ENCODE measurements around the gene GDF15. TPM values are rescaled to one million over a fixed set of nuclear protein-coding genes. Genes with fewer than 3 reads are reported as not detected.

GDF15 gene
- total RNA-seq, 4 donors from 2014 or later: 0.41 to 13.1 (median 1.6) TPM

GRCh38 chr19:18436671-18437490 lies 50.9 kb downstream of the GDF15 start:
- TF ChIP-seq POLR2A (IDR thresholded peaks at IDR 0.05): no peak
- TF ChIP-seq, protein P1, sequence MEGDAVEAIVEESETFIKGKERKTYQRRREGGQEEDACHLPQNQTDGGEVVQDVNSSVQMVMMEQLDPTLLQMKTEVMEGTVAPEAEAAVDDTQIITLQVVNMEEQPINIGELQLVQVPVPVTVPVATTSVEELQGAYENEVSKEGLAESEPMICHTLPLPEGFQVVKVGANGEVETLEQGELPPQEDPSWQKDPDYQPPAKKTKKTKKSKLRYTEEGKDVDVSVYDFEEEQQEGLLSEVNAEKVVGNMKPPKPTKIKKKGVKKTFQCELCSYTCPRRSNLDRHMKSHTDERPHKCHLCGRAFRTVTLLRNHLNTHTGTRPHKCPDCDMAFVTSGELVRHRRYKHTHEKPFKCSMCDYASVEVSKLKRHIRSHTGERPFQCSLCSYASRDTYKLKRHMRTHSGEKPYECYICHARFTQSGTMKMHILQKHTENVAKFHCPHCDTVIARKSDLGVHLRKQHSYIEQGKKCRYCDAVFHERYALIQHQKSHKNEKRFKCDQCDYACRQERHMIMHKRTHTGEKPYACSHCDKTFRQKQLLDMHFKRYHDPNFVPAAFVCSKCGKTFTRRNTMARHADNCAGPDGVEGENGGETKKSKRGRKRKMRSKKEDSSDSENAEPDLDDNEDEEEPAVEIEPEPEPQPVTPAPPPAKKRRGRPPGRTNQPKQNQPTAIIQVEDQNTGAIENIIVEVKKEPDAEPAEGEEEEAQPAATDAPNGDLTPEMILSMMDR (IDR thresholded peaks at IDR 0.05): peak in 2 of 4 experiments; percentile 6 to 7
- Histone ChIP-seq H3K36me3 (no peaks in the 10 kb centered on the region), H3K9me3 (no peaks in the 10 kb centered on the region), H3K27me3 (no peaks in the 10 kb centered on the region), H3K4me3 (peak overlapping the region; percentile 45 to 56), H3K4me1 (peaks cover 0 to 13% of the 10 kb centered on the region in 2 donors), H3K27ac (peak overlapping the region; percentile 81 to 90)
- DNase-seq: peak; percentile 84 to 85
- intact Hi-C loops (cut with DNase I; ENCODE audit: low total_unique reads): no loop called here

DNA sequence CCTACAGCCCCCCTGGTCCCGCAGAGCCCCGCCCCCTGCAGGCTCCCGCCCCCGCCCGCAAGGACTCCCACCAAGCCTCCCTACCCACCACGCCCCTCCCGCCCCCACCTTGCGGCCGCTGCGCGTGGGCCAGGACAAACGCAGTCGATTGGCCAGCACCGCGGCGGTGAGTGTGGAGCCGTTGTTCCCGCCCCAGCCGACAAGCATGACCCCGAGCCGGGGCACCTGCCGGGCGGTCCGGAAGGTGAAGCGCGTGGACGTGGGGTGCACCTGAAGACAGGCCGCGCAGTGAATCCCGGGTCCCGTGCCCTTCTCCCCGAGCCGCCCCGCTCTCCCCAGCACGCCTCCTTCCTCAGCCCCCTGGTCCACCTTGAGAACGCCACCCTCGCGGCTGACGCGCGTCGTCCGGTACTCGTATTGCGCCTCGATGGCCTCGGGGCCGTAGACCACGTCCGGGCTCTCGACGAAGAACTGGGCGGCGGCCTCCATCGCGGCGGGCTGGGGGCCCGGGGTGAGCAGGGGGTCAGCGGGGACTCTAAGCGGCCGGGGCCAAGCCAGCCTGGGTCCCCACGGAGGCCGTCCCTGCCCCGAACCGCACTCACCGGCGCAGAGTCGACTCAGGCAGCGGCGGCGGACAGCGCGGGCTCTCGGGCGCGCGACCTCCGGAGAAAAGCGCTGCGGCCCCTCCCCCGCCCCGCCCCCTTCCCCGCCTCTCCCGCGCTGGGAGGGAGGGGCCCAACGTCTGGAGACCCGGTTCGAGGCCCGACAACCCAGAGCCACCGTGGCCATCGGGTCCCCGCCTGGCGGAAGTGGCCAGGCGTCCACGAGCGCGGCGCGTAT lies 51.8 kb downstream of the GDF15 start, which contains the start of gene ISYNA1:
Gene ISYNA1 (minus strand): TSS at position 643 of the 840 bp plus-strand sequence. CDS start 154 bp downstream, at position 489.
- Histone ChIP-seq H3K27me3 (no peaks in the 10 kb centered on the region), H3K4me3 (peak within 1 kb of the TSS; percentile 45 to 56), H3K4me1 (peaks cover 0 to 10% of the 10 kb centered on the region in 2 donors), H3K27ac (peak within 1 kb of the TSS; percentile 81 to 90), H3K36me3 (no peaks in the 10 kb centered on the region), H3K9me3 (no peaks in the 10 kb centered on the region)
- intact Hi-C loops (cut with DNase I; ENCODE audit: low total_unique reads): no loop called here
- DNase-seq: peak; percentile 71 to 73
- TF ChIP-seq, protein P1 (IDR thresholded peaks at IDR 0.05): peak in 1 of 4 experiments; percentile 2
- TF ChIP-seq POLR2A (IDR thresholded peaks at IDR 0.05): peak in 1 of 2 donors; percentile 19

- H3K36me3 ChIP-seq: no peaks in the 10 kb centered on the region
- H3K27ac ChIP-seq: peak overlapping the region; percentile 81 to 90
- peaks cover 0 to 10% of the 10 kb centered on the region in 2 donors for H3K4me1 ChIP-seq
- no peaks in the 10 kb centered on the region for H3K9me3 ChIP-seq
- peak; percentile 83 for DNase-seq
- H3K27me3 ChIP-seq: no peaks in the 10 kb centered on the region
- intact Hi-C loops (cut with DNase I; ENCODE audit: low total_unique reads): no loop called here
- peak overlapping the region; percentile 45 to 56 for H3K4me3 ChIP-seq
- TF ChIP-seq, protein P1 (IDR thresholded peaks at IDR 0.05): peak in 2 of 4 experiments; percentile 10 to 20
- peak in 1 of 2 donors; percentile 9 for TF ChIP-seq POLR2A (IDR thresholded peaks at IDR 0.05)
Measured at GRCh38 chr19:18438331-18439024, 52.5 kb downstream of the GDF15 start.

Small RNAs within 50 kb of the gene (microRNA-seq; reads per million reads assigned to microRNA genes)
- not detected for gene MIR3189 (ENCODE audit: borderline microRNAs expressed, borderline replicate concordance)

Small RNAs within 50 kb of the gene (small RNA-seq; reads per million reads assigned to genes)
- gene MIR3189: not detected

Other genes with a start within 250 kb of the GDF15 start
- 10 to 100 TPM; 17.2 to 39.4 (median 29.7) TPM for gene PIK3R2, start 233.0 kb upstream of the GDF15 start, total RNA-seq
- gene IFI30, start 212.3 kb upstream of the GDF15 start, total RNA-seq: 10 to 100 TPM in 2 of 4 donors, 1 to 10 TPM in 2; 4.1 to 17.4 (median 11.4) TPM
- 10 to 100 TPM in 3 of 4 donors, 1 to 10 TPM in 1; 5.2 to 19.7 (median 11.1) TPM for gene MPV17L2, start 192.9 kb upstream of the GDF15 start, total RNA-seq
- gene RAB3A, start 182.1 kb upstream of the GDF15 start, total RNA-seq: 1 to 10 TPM in 1 of 4 donors, under 1 TPM in 2, not detected in 1; 0.69 to 3.8 (median 0.77) TPM
- 1 to 10 TPM in 2 of 4 donors, not detected in 2; 1.7 to 3.3 TPM for gene PDE4C, start 159.7 kb upstream of the GDF15 start, total RNA-seq
- 10 to 100 TPM in 1 of 4 donors, 1 to 10 TPM in 3; 1.0 to 41.1 (median 3.0) TPM for gene IQCN, start 111.7 kb upstream of the GDF15 start, total RNA-seq
- 100 to 1,000 TPM; 152 to 386 (median 290) TPM for gene JUND, start 104.5 kb upstream of the GDF15 start, total RNA-seq
- 100 to 1,000 TPM in 1 of 4 donors, 10 to 100 TPM in 2, 1 to 10 TPM in 1; 8.8 to 120 (median 64.2) TPM for gene LSM4, start 63.1 kb upstream of the GDF15 start, total RNA-seq
- 10 to 100 TPM; 21.2 to 67.9 (median 38.1) TPM for gene PGPEP1, start 45.6 kb upstream of the GDF15 start, total RNA-seq
- gene LRRC25, start 11.5 kb downstream of the GDF15 start, total RNA-seq: 1 to 10 TPM in 2 of 4 donors, under 1 TPM in 1, not detected in 1; 0.51 to 2.3 (median 1.9) TPM
- 100 to 1,000 TPM in 1 of 4 donors, 10 to 100 TPM in 3; 23.6 to 105 (median 54.8) TPM for gene SSBP4, start 33.2 kb downstream of the GDF15 start, total RNA-seq
- gene ISYNA1, start 52.0 kb downstream of the GDF15 start, total RNA-seq: 100 to 1,000 TPM in 2 of 4 donors, 10 to 100 TPM in 2; 56.8 to 152 (median 106) TPM
- 10 to 100 TPM in 3 of 4 donors, 1 to 10 TPM in 1; 4.1 to 43.5 (median 21.7) TPM for gene ELL, start 135.9 kb downstream of the GDF15 start, total RNA-seq
- gene FKBP8, start 157.4 kb downstream of the GDF15 start, total RNA-seq: 100 to 1,000 TPM; 139 to 273 (median 205) TPM
- gene KXD1, start 171.7 kb downstream of the GDF15 start, total RNA-seq: 100 to 1,000 TPM in 1 of 4 donors, 10 to 100 TPM in 3; 30.3 to 113 (median 82.5) TPM
- 1,000 to 10,000 TPM in 2 of 4 donors, 100 to 1,000 TPM in 2; 295 to 1,369 (median 721) TPM for gene UBA52, start 185.7 kb downstream of the GDF15 start, total RNA-seq
- gene REX1BD, start 202.6 kb downstream of the GDF15 start, total RNA-seq: 100 to 1,000 TPM in 1 of 4 donors, 10 to 100 TPM in 3; 29.7 to 295 (median 74.2) TPM
- under 1 TPM in 3 of 4 donors, not detected in 1; 0.26 to 0.69 (median 0.67) TPM for gene CRLF1, start 220.6 kb downstream of the GDF15 start, total RNA-seq
- 1 to 10 TPM in 1 of 4 donors, under 1 TPM in 1, not detected in 2; 0.26 to 7.5 TPM for gene TMEM59L, start 226.7 kb downstream of the GDF15 start, total RNA-seq

Measured in uterus (tissue), 4 donors.